ENCODE data around the gene HRCT1. TPM values are rescaled to one million over a fixed set of nuclear protein-coding genes. Genes with fewer than 3 reads are reported as not detected.
A peak's percentile ranks its signal among the peaks of the same experiment; 100 is the strongest.

The HRCT1 gene
- total and polyA plus RNA-seq, 7 donors: 0.59 to 5.4 (median 1.8) TPM

- intact Hi-C loops (cut with DNase I): loop anchor here in 1 of 2 donors (5.0 kb wide), 1 partner anchor 38 kb away; no protein-coding TSS in a partner anchor
- ATAC-seq: no peak
Observed at GRCh38 chr9:35909274-35909673, 3.3 kb downstream of the HRCT1 start, which contains the start of gene SPAAR. Gene SPAAR, plus strand, starts transcription at chr9:35909490. Its CDS starts 974 bp downstream, at chr9:35910464.

GRCh38 chr9:35909687-35910612 lies 3.9 kb downstream of the HRCT1 start:
- H3K4me3 ChIP-seq: peak overlapping the region; percentile 49
- H3K36me3 ChIP-seq (ENCODE audit: insufficient read depth in 1 of 2, low read depth in 1 of 2): no peaks in the 10 kb centered on the region
- intact Hi-C loops (cut with DNase I): loop anchor here in 1 of 2 donors (5.0 kb wide), 1 partner anchor 37 kb away; no protein-coding TSS in a partner anchor
- no peak for TF ChIP-seq CTCF (IDR thresholded peaks at IDR 0.05)
- H3K27ac ChIP-seq: peak overlapping the region; percentile 80
- WGBS, 3 donors: 76 to 82% (median 79%) methylated on average over 34 of the region's 34 CpGs
- peak; percentile 38 to 68 for DNase-seq
- no peaks in the 10 kb centered on the region for H3K9me3 ChIP-seq
- peak in 1 of 4 donors; percentile 6 for ATAC-seq
- peaks cover 23% of the 10 kb centered on the region for H3K4me1 ChIP-seq
- no peaks in the 10 kb centered on the region for H3K27me3 ChIP-seq (ENCODE audit: insufficient read depth in 3 of 3, low read length in 2 of 3)

More at GRCh38 chr9:35909274-35909673, 3.3 kb downstream of the HRCT1 start, which contains the start of gene SPAAR:
- no peak for DNase-seq
- Histone ChIP-seq H3K36me3 (ENCODE audit: insufficient read depth in 1 of 2, low read depth in 1 of 2) (no peaks in the 10 kb centered on the region), H3K27ac (peak within 1 kb of the TSS; percentile 80), H3K9me3 (no peaks in the 10 kb centered on the region), H3K27me3 (ENCODE audit: insufficient read depth in 3 of 3, low read length in 2 of 3) (no peaks in the 10 kb centered on the region), H3K4me1 (peaks cover 28% of the 10 kb centered on the region), H3K4me3 (peak within 1 kb of the TSS; percentile 49)
- TF ChIP-seq CTCF (IDR thresholded peaks at IDR 0.05): no peak
- WGBS, 3 donors: 64 to 69% (median 65%) methylated on average over 11 of the region's 11 CpGs

- Histone ChIP-seq H3K36me3 (ENCODE audit: insufficient read depth in 1 of 2, low read depth in 1 of 2) (no peaks in the 10 kb centered on the region), H3K27me3 (ENCODE audit: insufficient read depth in 3 of 3, low read length in 2 of 3) (no peaks in the 10 kb centered on the region), H3K27ac (peak overlapping the region; percentile 80), H3K4me3 (peak overlapping the region; percentile 49), H3K4me1 (peaks cover 14% of the 10 kb centered on the region), H3K9me3 (no peaks in the 10 kb centered on the region)
- intact Hi-C loops (cut with DNase I): no loop called here
- DNase-seq (peak; percentile 27 to 57), ATAC-seq (no peak)
- TF ChIP-seq CTCF (IDR thresholded peaks at IDR 0.05): peak; percentile 48
- WGBS, 3 donors: 58 to 67% (median 62%) methylated on average over 14 of the region's 14 CpGs
Observed at GRCh38 chr9:35910613-35911359, 4.8 kb downstream of the HRCT1 start.

DNA sequence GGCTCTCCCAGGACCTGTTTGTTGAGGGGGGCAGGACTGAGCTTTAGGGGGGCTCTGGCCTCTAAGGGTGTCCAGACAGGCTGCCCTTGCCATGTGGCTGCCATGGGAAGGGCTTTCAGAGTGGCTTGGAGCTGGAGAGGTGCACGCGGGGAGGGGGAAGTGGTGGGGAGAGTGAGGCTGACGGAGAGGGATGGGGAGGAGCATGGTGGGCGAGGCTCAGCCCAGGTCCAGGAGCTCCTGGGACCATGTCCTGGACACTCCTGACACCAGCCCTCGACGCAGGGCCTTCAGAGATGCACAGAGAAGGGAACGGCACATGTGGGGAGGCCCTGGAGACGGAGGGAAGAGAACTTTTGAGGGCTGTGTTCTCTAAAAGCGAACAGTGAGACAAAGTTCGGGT lies 5.7 kb downstream of the HRCT1 start:
- Histone ChIP-seq H3K9me3 (no peaks in the 10 kb centered on the region), H3K4me3 (peak overlapping the region; percentile 49), H3K27ac (no peak overlapping the region), H3K36me3 (ENCODE audit: insufficient read depth in 1 of 2, low read depth in 1 of 2) (no peaks in the 10 kb centered on the region), H3K4me1 (peaks cover 9% of the 10 kb centered on the region), H3K27me3 (ENCODE audit: insufficient read depth in 3 of 3, low read length in 2 of 3) (no peaks in the 10 kb centered on the region)
- intact Hi-C loops (cut with DNase I): no loop called here
- no peak for DNase-seq
- 65 to 77% (median 76%) methylated on average over 10 of the region's 10 CpGs for WGBS, 3 donors
- ATAC-seq: no peak
- TF ChIP-seq CTCF (IDR thresholded peaks at IDR 0.05): no peak

Data from psoas muscle (tissue), 8 donors.